Adrenal gland (tissue), 5 donors: Measurements from ENCODE around the gene PIGQ.

Experiments used
- POLR2A ChIP-seq, 2 donors: fragments of 450-650 bp; IDR thresholded peaks; one replicate each; pipeline ENCODE4 v1.6.1; 2017; ENCODE audit warnings: antibody characterized with exemption in 2 of 2, mild to moderate bottlenecking in 2 of 2, moderate library complexity in 1 of 2
- TF ChIP-seq, protein P1 (sequence below), 6 experiments: fragments of 450-650 bp in 4 of 6; fragments of 200-600 bp in 2 of 6; sonication (generic) in 1 of 6; IDR thresholded peaks; 1 replicate in 5 of 6; 2 replicates in 1 of 6; pipeline versions ENCODE4 v1.5.1 to v1.8.0; 2016 to 2021; ENCODE audit warnings: antibody characterized with exemption in 6 of 6, mild to moderate bottlenecking in 2 of 6, moderate library complexity in 1 of 6
- donor health status: DM: no; HTN: no; CAD: no.

DNA sequence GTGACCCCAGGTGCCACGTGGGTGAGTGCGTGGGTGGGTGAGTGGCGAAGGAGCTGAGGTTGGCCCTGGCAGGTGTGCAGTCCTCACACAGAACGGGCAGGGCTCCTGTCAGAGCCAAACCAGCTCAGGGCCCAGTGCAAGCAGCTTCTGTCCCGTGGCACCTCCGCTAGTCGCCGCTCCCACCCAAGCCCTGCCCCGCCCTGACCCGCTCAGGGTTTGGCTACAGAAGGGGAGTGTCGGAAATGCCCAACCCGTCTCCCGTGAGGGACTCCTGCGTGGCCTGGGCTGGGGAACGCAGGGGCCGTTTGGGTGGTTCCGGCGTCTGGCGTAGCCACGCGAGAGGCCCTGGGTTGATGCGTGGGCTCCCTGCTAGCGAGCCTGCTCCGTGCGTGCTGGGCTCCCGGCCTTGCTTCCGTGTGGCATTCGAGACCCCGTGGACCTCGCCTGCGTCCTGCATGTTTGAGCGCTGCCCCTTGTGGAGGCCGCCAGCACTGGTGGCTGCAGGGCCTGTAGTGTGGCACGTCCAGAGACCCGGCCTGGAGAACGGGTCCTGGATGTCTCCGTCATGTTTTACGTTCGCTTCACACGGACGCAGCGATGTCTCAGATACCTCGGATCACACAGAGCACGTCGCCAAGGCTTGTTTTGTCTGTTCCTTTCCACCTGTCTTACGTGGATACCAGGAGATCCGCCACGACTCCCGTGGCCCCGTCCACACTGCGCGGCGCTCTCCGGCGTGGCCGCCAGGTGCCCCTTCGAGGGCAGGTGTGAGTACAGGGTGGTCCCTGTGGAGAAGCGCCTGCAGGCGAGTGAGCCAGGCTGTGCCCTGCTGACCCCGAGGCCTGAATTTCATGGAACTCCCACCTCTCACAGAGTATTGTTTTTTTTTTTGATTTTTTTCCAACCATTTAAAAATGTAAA is 32.1 kb upstream of the PIGQ start:
- TF ChIP-seq, protein P1, sequence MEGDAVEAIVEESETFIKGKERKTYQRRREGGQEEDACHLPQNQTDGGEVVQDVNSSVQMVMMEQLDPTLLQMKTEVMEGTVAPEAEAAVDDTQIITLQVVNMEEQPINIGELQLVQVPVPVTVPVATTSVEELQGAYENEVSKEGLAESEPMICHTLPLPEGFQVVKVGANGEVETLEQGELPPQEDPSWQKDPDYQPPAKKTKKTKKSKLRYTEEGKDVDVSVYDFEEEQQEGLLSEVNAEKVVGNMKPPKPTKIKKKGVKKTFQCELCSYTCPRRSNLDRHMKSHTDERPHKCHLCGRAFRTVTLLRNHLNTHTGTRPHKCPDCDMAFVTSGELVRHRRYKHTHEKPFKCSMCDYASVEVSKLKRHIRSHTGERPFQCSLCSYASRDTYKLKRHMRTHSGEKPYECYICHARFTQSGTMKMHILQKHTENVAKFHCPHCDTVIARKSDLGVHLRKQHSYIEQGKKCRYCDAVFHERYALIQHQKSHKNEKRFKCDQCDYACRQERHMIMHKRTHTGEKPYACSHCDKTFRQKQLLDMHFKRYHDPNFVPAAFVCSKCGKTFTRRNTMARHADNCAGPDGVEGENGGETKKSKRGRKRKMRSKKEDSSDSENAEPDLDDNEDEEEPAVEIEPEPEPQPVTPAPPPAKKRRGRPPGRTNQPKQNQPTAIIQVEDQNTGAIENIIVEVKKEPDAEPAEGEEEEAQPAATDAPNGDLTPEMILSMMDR (IDR thresholded peaks at IDR 0.05): no peak
- no peak for TF ChIP-seq POLR2A (IDR thresholded peaks at IDR 0.05)
